Glomerular endothelial cell (primary cell): ENCODE measurements around the gene CCDC142. TPM values are rescaled to one million over a fixed set of nuclear protein-coding genes. Genes with fewer than 3 reads are reported as not detected.

Experiments used
- DNase-seq: peaks from one replicate; pipeline ENCODE4 v3.0.0-alpha.2; 2011; ENCODE audit warnings: low read depth, low spot score; ENCODE audit errors: extremely low read depth
- total RNA-seq: library from RNA; depleted of rRNA; stranded (reverse); fragments of >200 nt; gene quantifications from 2 replicates; pipeline ENCODE4 v1.2.3, GENCODE V29; 2015

The CCDC142 gene
- total RNA-seq, 1 donor from 2014 or later: 19.3 TPM

- no peak for DNase-seq
Observed at GRCh38 chr2:74515271-74515980, 32.6 kb upstream of the CCDC142 start.

GRCh38 chr2:74514368-74515270 lies 31.8 kb upstream of the CCDC142 start, which contains the start of gene TLX2:
Gene TLX2 (plus strand): TSS chr2:74514450. CDS start chr2:74514807, 357 bp downstream.
- DNase-seq: no peak

DNA sequence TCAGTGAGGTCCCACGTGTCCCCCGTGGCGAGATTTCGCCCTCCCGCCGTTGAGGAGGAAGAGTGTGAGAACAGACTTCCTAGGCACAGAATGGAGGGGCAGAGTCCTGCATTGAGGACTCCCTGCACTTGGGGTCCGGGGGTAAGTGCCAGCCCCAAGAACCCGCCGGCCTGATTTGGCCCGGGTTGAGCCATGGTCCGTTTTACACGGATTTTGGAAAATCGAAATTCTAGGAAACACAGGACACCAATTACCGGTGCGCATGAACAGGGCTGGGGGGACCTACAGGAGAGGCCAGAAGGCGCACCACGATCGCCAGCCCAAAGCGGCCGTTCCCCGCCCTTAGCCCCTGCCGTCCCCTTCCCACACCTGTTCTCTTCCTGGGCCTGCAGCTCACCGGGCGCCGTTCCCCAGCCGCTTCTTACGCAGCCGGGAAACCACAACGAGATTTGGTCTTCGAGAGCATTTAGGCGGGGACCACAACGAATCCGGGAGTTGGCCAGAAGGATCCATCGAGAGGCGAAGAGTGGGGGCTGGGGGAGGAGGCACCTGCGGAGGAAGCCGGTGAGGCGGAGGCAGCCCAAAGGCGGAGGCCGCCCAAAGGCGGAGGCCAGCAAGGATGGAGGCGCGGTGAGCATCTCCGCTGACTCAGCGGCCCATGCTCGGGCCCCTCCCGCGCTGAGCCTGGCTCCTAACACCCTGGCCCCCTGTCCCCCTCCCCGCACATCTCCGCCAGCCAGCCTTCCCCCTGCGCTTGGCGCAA lies 31.0 kb upstream of the CCDC142 start:
- DNase-seq: no peak

DNA sequence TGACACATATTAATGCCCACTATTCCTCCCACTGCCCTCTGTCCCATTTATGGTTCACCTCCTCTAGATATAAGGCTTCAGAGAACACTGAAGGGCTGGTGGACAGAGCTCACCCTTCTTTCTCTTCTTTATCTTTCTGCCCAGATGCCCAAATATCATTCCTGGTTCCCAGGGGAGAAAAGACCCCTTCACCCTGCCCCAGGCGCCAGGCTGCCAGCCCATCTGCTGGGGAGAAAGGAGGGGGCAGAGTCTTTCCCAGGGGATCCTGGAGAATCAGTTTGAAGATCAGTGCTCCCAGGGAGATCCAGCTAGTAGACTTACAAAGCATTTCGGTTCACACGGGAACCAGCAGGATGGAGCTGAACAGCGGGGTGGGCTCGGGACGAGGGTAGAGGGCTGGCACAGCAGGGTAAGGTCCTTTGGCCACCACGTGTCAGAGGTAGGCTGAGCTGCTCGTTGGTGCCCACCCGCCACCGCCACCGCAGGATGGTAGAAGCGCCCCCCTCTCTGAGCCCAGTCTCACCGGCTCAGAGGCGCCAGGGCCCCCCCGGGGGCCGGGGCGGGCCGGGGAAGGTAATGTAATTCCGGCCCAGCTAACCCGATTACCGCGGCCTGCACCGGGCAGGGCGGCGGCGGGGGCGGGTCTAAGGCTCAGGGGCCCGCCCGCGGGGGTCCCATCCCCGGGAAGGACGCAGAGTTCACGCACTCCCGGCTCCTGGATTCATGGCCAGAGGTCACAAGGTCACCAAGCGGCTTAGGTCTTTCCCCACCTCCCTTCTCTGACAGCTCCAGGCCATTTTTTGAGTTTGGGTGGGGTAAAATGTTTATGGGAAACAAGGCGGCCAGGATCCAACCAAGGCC lies 30.2 kb upstream of the CCDC142 start:
- no peak for DNase-seq

DNA sequence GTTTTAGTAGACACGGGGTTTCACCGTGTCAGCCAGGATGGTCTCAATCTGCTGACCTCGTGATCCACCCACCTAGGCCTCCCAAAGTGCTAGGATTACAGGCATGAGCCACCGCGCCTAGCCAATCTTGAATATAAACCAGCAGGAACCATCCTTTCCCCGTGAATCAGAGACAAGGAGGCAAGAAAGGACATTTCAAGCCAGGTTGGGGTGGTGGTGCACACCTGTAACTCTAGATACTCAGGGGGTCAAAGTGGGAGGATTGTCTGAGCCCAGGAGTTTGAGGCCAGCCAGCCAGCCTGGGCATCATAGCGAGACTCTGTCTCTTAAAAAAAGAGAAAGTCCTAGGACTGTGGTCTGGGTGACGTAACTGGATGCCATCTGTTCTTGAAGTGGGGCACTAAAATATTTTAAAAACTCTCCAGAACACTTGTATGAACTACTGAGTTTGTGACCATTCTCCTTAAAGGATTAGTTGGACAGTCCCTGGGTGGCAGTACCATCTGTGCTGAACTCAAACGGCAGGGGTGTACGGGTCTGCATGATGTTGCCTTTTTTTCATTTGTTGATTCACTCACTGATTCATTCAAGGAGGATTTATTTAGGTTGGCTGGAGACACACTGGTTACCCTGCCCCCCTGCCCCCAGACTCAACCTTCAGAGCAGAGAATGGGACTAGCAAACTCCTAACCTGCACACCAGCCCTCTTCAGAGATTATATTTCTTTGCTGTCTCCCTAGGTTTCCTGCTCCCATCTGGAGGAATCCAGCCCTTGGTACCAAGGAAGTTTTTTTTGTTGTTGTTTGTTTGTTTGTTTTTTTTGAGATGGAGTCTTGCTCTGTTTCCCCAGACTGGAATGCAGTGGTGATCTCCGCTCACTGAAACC lies 28.5 kb upstream of the CCDC142 start:
- DNase-seq: no peak

GRCh38 chr2:74510272-74510671 lies 27.5 kb upstream of the CCDC142 start:
- no peak for DNase-seq

- DNase-seq: no peak
Observed at GRCh38 chr2:74507926-74508520, 25.2 kb upstream of the CCDC142 start.

DNA sequence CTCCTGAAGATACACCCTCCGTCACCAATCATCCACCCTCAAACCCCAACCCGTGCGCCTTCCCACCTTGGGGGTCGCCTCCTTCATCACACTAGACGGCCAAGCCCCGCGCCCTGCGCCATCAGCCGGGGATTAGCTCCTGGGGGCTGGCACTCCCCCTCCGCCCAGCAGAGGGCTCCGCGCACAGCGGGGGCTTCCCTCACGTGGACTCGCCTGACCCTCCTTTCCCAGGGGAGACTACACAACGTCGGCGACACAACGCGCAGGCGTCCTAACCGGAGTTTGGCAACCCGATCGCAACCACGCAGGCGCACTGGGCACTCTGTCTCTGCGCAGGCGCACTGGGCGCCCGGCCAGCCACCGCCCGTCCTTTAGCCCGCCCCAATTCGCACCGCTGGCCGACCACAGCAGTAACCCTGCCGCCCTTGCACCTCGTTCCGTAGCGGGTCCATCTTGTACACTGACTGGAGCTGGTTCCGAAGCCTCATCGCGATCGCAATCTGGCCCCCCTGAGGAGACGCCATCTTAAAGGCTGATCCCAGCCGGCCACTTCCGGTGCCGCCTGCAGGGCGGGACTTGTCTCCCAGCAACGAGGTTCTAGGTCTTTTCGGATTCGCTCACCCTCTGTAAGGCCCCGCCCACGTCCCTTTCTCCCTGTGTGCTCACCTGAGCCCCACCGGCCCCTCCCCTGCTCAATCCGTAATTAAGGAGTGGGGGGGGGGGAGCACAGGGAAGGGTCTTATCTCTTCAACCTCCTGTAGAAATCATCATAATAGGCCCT lies 24.5 kb upstream of the CCDC142 start, which contains the start of gene PCGF1:
PCGF1 (minus strand) TSS at position 551 of the 781 bp plus-strand sequence; CDS start at position 524, 27 bp downstream.
- peak; percentile 83 for DNase-seq

- DNase-seq: no peak
Observed at GRCh38 chr2:74505448-74506246, 22.8 kb upstream of the CCDC142 start.

DNA sequence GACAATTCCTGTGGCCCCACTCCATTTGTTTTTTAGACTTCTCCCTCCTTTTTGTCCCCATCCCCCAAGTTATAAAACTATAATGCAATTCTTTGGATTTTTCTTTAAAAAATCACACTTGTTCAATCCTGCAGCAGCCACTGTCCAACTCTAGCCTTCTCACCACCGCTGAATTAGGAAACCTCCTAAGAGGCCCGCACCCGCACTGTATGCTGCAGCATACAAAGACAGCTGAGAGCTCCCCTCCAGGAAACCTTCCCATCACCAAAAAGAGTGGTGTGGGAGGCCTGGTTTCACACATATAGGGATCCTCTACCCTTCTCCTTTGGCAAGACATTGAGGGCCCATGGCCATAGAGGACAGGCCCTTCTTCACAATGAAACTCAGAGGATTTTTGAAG lies 21.8 kb upstream of the CCDC142 start:
- no peak for DNase-seq

DNA sequence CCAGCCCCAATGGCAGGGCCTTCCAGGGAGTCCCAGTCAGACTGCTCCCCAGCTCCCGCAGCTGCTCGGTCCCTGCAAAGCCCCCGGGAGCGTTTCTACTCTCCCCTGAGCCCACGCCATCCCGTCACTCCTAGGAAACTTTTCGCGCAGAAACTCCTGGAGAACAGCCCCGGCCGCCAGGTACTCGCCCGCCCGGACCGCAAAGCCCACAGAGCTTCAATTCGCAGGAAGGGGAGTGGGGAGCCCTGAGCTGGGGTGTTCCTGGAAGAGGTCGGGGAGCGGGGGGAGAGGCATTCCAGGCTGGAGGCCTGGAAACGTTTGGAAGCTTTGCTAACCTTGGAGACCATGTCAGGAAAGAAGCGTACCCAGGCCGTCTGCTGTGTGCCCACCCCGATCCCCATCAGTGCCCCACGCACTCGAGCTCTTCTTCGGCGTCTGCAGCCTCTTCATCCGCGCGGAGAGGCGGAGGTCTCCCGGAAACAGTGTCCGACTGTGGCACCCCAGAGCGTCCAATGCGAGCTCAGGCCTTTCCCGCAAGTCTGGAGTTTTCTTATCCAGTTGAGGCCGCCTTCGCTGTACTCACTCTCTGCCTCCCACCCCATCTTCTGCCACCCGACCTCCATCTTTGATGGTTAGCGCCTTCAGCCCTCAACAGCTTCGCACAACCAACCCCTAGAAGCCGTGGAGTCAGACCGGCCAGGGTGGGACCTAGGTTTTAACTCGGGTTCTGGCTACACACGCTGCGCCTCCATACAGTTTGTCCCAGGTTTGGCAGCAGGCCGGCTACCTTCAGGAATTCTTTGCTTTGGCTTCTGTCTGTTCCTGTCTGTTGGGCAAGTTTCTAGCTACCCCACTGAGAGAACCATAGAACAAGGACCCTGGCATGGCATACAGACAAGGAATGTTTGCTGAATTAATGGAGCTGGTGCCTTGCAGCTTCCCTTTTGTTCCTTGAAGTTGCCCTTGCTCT lies 21.0 kb upstream of the CCDC142 start:
- DNase-seq: no peak

GRCh38 chr2:74502720-74503505 lies 20.1 kb upstream of the CCDC142 start:
- DNase-seq: no peak

- DNase-seq: no peak
Observed at GRCh38 chr2:74502147-74502719, 19.4 kb upstream of the CCDC142 start.

DNA sequence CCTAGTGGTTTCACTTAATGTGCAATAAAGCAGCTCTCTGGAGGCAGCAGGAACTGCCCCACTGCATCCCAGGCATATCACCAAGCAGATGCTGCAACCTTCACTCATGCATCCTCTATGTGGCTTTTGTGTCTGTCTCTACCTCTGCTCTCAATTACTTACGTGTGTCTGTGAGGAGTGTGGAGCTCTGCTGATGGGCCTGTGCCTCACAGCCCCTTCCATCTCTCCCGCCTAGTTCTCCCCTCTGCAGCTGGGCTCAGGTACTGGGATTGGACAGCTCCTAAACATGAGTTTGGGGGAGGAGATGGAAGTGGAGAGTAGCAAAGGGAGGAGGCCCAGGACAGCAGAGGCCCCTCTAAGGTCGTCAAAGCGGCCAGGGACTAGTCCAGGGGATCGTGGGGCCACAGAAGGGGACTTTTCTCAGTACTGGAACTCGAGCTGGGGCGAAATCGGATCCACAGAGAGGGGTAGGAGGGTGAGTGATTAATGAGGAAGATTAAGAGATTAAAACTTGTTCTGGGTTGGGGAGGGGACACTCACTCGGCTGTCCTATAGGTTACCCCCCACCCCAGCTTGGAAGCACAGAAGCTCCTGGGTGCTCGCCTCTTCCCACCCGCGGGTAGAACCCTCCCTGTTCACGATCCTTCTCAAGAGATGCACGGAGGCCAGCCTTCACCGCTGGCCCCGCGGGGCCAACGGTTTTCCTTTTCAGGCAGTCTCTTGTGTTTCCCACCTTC lies 18.7 kb upstream of the CCDC142 start:
- no peak for DNase-seq
